ENCODE results near the gene MLF2. TPM values are rescaled to one million over a fixed set of nuclear protein-coding genes. Genes with fewer than 3 reads are reported as not detected.

The MLF2 gene
- total and polyA plus RNA-seq, 11 donors = 126 to 231 (median 152) TPM

DNA sequence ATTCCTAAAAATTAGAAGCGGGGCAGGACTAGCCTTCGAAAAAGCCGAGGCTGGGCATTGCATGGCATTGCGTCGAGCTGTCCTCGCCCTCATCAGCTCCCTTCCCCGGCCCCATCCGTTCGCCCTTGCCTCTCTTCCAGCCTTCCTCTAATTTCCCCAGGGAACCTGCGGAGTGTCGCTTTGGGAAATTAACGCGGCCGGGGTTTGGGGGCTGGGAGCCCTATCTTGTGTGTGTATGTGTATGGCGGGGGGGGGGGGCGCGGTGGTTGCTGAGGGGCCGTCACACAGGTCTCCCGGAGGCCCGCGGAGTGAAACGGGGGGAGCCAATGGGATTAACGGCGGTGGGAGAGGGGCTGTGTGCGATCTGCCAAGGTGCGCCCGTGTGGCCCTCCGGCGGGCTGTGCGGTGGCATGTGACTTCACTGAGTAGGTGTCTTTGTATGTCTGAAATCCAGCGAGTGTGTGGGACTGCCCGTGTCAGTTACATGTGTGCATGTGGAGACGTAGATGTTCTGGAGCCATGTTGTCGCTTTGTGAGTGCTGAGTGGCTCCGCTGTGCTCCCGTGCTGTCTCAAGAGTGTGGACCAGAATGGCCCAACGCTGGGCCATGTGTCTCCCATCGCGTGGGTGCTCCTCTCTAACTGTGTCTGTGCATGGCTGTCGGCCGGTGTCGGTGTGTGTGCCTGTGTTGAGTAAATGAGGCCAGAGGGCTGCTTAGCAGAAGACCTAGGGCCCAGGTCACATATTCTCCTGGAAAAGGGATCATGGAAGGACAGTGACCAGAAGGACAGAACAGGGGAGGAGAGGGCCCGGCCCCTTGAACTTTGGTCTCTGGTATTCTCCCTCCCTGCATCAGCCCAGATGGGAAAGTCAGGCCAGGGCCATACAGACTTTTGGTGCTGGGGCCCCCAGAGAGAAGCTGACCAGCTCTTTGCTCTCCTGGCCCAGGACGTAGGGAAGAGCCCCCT is 14.7 kb upstream of the MLF2 start:
- ATAC-seq (no peak), DNase-seq (peak in 1 of 5 donors; percentile 33)
- Histone ChIP-seq H3K4me3 (peak overlapping the region; percentile 54 to 100 (median 85)), H3K27me3 (peaks cover 0 to 4% (median 0%) of the 10 kb centered on the region in 9 donors), H3K9me3 (no peaks in the 10 kb centered on the region), H3K27ac (peak overlapping the region; percentile 80 to 99 (median 94)), H3K36me3 (peaks cover 0 to 20% (median 6%) of the 10 kb centered on the region in 9 donors), H3K4me1 (peaks cover 4 to 78% (median 42%) of the 10 kb centered on the region in 12 donors)
- intact Hi-C loops (cut with DNase I) = loop anchor here in 3 of 10 donors (2.0 to 5.0 kb wide), 2 partner anchors 15 to 155 kb away; partner anchors contain the start of gene MLF2 (in 2 of the 3)
- 8 to 16% (median 11%) methylated on average over 30 to 44 of the region's 44 CpGs for WGBS, 4 donors
- TF ChIP-seq POLR2A (IDR thresholded peaks at IDR 0.05) = no peak
- TF ChIP-seq CTCF (IDR thresholded peaks at IDR 0.05) = no peak

GRCh38 chr12:6766651-6767349 is 13.9 kb upstream of the MLF2 start:
- intact Hi-C loops (cut with DNase I) = loop anchor here in 4 of 10 donors (1.0 to 5.0 kb wide), 3 partner anchors 13 to 154 kb away; partner anchors contain the start of gene MLF2 (in 3 of the 4)
- H3K4me3 ChIP-seq = peak overlapping the region; percentile 54 to 100 (median 85)
- peak; percentile 16 to 67 (median 58) for ATAC-seq
- peak; percentile 83 to 91 (median 88) for DNase-seq
- no peaks in the 10 kb centered on the region for H3K9me3 ChIP-seq
- H3K4me1 ChIP-seq = peaks cover 4 to 71% (median 42%) of the 10 kb centered on the region in 12 donors
- H3K27me3 ChIP-seq = peaks cover 0 to 4% (median 0%) of the 10 kb centered on the region in 9 donors
- TF ChIP-seq CTCF (IDR thresholded peaks at IDR 0.05) = peak; percentile 44 to 89 (median 78)
- peak in 1 of 2 donors; percentile 23 for TF ChIP-seq POLR2A (IDR thresholded peaks at IDR 0.05)
- H3K27ac ChIP-seq = peak overlapping the region; percentile 80 to 99 (median 94)
- 1% methylated on average over 26 to 88 of the region's 88 CpGs for WGBS, 4 donors
- H3K36me3 ChIP-seq = peaks cover 0 to 20% (median 6%) of the 10 kb centered on the region in 9 donors

DNA sequence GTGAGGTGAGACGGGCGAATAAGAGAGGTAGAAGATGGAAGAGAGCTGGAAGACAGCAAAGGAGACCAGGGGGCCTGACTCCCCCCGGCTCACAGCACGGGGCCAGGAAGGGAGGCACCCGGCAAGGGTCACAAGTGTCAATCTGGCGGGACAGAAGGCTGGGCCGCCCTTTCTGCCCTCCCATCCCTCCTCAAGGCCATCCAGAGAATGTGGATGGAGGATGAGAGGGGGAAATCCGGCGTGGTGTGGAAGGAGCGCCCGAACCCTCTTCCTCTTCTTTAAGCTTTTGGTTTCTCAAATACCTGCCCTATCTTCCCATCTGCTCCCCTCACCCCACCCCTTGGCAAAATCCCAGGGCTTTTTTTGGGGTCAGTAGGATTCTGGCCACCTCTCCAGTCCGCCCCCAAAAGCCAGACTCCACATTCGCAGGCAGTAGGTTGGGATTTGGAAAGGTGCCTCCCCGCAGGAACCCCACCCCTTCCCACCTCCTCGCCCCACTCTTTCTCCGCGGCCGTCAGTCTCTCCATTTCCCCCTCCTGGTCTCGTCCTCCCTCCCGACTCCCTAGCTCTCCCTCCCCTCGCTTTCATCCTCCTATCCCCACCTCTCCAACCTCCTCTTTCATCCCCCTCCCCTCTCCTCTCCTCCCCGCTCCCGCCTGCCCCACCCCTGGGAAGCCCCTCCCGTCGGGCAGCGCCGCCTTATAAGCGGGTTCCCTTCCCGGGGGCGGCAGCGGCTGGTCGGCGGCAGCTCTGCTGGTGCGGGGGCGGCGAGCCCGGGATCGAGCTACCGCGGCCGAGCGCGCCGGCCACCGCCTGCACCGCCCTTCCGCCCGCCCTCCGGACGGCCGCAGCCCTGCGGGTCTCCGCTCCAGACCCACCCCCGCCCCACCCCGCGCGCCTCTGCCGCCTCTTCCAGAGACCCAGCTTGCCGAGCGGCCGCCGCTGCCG is 13.0 kb upstream of the MLF2 start, which contains the start of gene PTMS:
Gene PTMS (plus strand): TSS at position 730 of the 948 bp plus-strand sequence. CDS start 343 bp downstream, outside the sequence.
- DNase-seq (peak; percentile 87 to 94 (median 90)), ATAC-seq (peak; percentile 3 to 58 (median 48))
- 2 to 4% (median 3%) methylated on average over 33 to 63 of the region's 63 CpGs for WGBS, 4 donors
- TF ChIP-seq CTCF (IDR thresholded peaks at IDR 0.05) (no peak), POLR2A (IDR thresholded peaks at IDR 0.05) (peak in 1 of 2 donors; percentile 91)
- peak within 1 kb of the TSS; percentile 80 to 99 (median 94) for H3K27ac ChIP-seq
- peaks cover 0 to 18% (median 6%) of the 10 kb centered on the region in 9 donors for H3K36me3 ChIP-seq
- intact Hi-C loops (cut with DNase I) = loop anchor here in 4 of 10 donors (1.0 to 5.0 kb wide), 3 partner anchors 13 to 154 kb away; partner anchors contain the start of gene MLF2 (in 3 of the 4)
- peak within 1 kb of the TSS; percentile 54 to 100 (median 85) for H3K4me3 ChIP-seq
- H3K9me3 ChIP-seq = no peaks in the 10 kb centered on the region
- H3K4me1 ChIP-seq = peaks cover 4 to 62% (median 40%) of the 10 kb centered on the region in 12 donors
- peaks cover 0 to 4% (median 0%) of the 10 kb centered on the region in 9 donors for H3K27me3 ChIP-seq
